ENCODE measurements around the gene FAM177A1. TPM values are rescaled to one million over a fixed set of nuclear protein-coding genes. Genes with fewer than 3 reads are reported as not detected.

The FAM177A1 gene
- total and polyA plus RNA-seq, 9 of the 15 experiments (the other 6 are each of a cell fraction or from before 2014, with no cell fraction given): 7.7 to 36.2 (median 29.9) TPM

- intact Hi-C loops (cut with micrococcal nuclease): loop anchor here (2.0 to 10.0 kb wide), 3 partner anchors 75 to 247 kb away; partner anchors contain the start of genes BAZ1A, FAM177A1 and SRP54
- Histone ChIP-seq H2AFZ (ENCODE audit: low read depth, low read length) (peak within 1 kb of the TSS; percentile 97), H3K27me3 (ENCODE audit: control insufficient read depth in 2 of 2, insufficient read depth in 2 of 2, low read length in 2 of 2) (no peaks in the 10 kb centered on the region), H3K36me3 (ENCODE audit: control insufficient read depth, insufficient read depth, low read length) (peaks cover 14% of the 10 kb centered on the region; the same call in 2 of the 3 replicates), H3K9ac (ENCODE audit: insufficient read depth in 1 of 2, low read depth in 2 of 2, low read length in 2 of 2) (peak within 1 kb of the TSS; percentile 94 to 96), H3K27ac (ENCODE audit: extremely low read depth, low read depth, low read length) (peak within 1 kb of the TSS; percentile 99), H3K9me3 (replicated peaks; ENCODE audit: control insufficient read depth, insufficient read depth, low read depth, low read length) (no peaks in the 10 kb centered on the region), H3K4me3 (peak within 1 kb of the TSS; percentile 62), H3K4me1 (replicated peaks in 1 of 2; ENCODE audit: control insufficient read depth in 2 of 2, insufficient read depth in 2 of 2, low read length in 2 of 2) (peaks cover 4 to 9% of the 10 kb centered on the region in 2 experiments; a peak in 4 of 5 replicates), H3K4me2 (ENCODE audit: insufficient read depth, low read length) (peak within 1 kb of the TSS; percentile 94), H3K79me2 (ENCODE audit: control insufficient read depth, insufficient read depth, low read length) (peaks cover 50% of the 10 kb centered on the region), H4K20me1 (replicated peaks; ENCODE audit: control insufficient read depth, insufficient read depth, low read length) (no peaks in the 10 kb centered on the region), H3K9me1 (ENCODE audit: control insufficient read depth, insufficient read depth, low read length) (no peaks in the 10 kb centered on the region)
- no TSS peak for BruUV-seq (replicated peaks)
- 1% methylated on average over 50 of the region's 57 CpGs for WGBS (ENCODE audit: insufficient coverage, low coverage, missing lambda C conversion rate)
- CTCF ChIA-PET (ENCODE audit: low intra/inter-chr PET ratio): no interaction called here
- peak; percentile 88 for ATAC-seq
- POLR2A ChIA-PET: interaction anchor here (0.6 to 1.7 kb wide), 13 partner anchors 10 to 698 kb away, joined by 3 to 6 read pairs (median 3); partner anchors contain the start of genes BAZ1A, CFL2, FAM177A1 and NFKBIA
- peak; percentile 58 to 94 (median 88) for DNase-seq (ENCODE audit: extremely low read depth in 1 of 4, low spot score in 3 of 4)
- FAIRE-seq: peak; percentile 97
- in situ Hi-C loops (cut with MboI): no loop called here
- TF ChIP-seq ZNF507 (tag; conservative IDR thresholded peaks at IDR 0.05) (no peak), POLR2AphosphoS5 (IDR thresholded peaks at IDR 0.05; ENCODE audit: control insufficient read depth, insufficient read depth, low read depth, low read length) (peak; percentile 48; the same call in 1 of the 2 replicates), ZC3H8 (IDR thresholded peaks at IDR 0.05) (no peak), CBFB (CRISPR knock-in tag; IDR thresholded peaks at IDR 0.05) (no peak), EP400 (IDR thresholded peaks at IDR 0.05) (peak; percentile 98), RBFOX2 (IDR thresholded peaks at IDR 0.05; ENCODE audit: low read depth, low read length) (peak; percentile 86), CCAR2 (IDR thresholded peaks at IDR 0.05; ENCODE audit: low read depth, low read length) (no peak), ZNF431 (CRISPR knock-in tag; IDR thresholded peaks at IDR 0.05) (peak; percentile 79), KDM1A (IDR thresholded peaks at IDR 0.05) (no peak), DACH1 (IDR thresholded peaks at IDR 0.05; ENCODE audit: partially characterized antibody) (no peak), ZNF695 (CRISPR knock-in tag; IDR thresholded peaks at IDR 0.05) (no peak), BCL6 (CRISPR knock-in tag; IDR thresholded peaks at IDR 0.05) (no peak), PHF8 (IDR thresholded peaks at IDR 0.05; ENCODE audit: borderline replicate concordance, low read length) (peak; percentile 61; the same call in 1 of the 2 replicates), ZHX1 (conservative IDR thresholded peaks at IDR 0.05; ENCODE audit: low read length) (peak; percentile 80), SMARCE1 (IDR thresholded peaks at IDR 0.05) (no peak), SOX6 (IDR thresholded peaks at IDR 0.05) (no peak), MAZ (CRISPR knock-in tag; conservative IDR thresholded peaks at IDR 0.05 in 1 of 2, IDR thresholded peaks at IDR 0.05 in 1 of 2) (peak in 1 of 2 experiments; percentile 76), SAP30 (IDR thresholded peaks at IDR 0.05; ENCODE audit: borderline replicate concordance, insufficient read depth, low read depth, low read length, poor library complexity, severe bottlenecking) (peak; percentile 8), PRPF4 (IDR thresholded peaks at IDR 0.05; ENCODE audit: insufficient read depth, low read depth, low read length, poor library complexity, severe bottlenecking) (no peak)
Observed at GRCh38 chr14:35121887-35122695, 76.0 kb downstream of the FAM177A1 start, which contains the start of the genes PPP2R3C and PRORP. TSS of gene PPP2R3C (minus strand) at chr14:35121990. CDS start at chr14:35121959, 31 bp downstream. TSS of gene PRORP (plus strand) at chr14:35122552. CDS start at chr14:35123246, 694 bp downstream.

All from K562 (cell line).